Occipital lobe (tissue), 2 donors: ENCODE data around the gene OSBP2. TPM values are rescaled to one million over a fixed set of nuclear protein-coding genes. Genes with fewer than 3 reads are reported as not detected.
"Not testable (repeated sequence)": the region's sequence is repeated elsewhere in the genome, so short reads cannot be mapped to it uniquely, and the experiment has no call there.

ENCODE experiments used
- DNase-seq: peaks from one replicate; lab custom pipeline; 2025; lab: John Stamatoyannopoulos, UW
- total RNA-seq: library from RNA; depleted of rRNA; stranded (reverse); fragments of >200 nt; gene quantifications from one replicate; pipeline ENCODE4 v1.2.3, GENCODE V29; 2014

The OSBP2 gene
- total RNA-seq, 1 donor from 2014 or later = 27.0 TPM

- not testable (repeated sequence) for DNase-seq
These were observed 14.6 kb upstream of the OSBP2 start for GRCh38 chr22:30679895-30680690.

GRCh38 chr22:30680991-30681770 lies 13.5 kb upstream of the OSBP2 start:
- DNase-seq = no peak

DNA sequence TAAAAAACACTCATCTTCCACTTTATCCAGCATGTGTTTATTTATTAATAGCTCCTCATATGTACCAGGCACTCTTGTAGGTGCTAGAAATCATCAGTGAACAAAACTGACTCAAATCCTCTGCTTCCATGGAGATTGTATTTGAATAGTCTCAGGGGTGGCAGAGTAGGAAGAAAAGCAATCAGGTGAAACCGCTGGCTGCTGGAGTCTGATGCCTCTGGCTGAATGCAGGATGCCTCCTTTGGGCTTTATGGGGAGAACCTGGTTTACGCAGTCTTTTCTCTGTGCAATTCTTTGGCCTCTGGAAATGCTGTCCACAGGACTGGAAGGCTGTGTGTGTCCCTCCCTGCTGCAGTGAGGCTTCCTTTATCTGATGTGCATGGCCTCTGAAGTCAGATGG lies 12.8 kb upstream of the OSBP2 start:
- DNase-seq = no peak

- DNase-seq = no peak
These were observed 9.5 kb upstream of the OSBP2 start for GRCh38 chr22:30685178-30685577.

- DNase-seq = no peak
These were observed 7.3 kb upstream of the OSBP2 start for GRCh38 chr22:30687358-30687757.

GRCh38 chr22:30689622-30690021 lies 5.1 kb upstream of the OSBP2 start:
- no peak for DNase-seq

- no peak for DNase-seq
These were observed 3.5 kb upstream of the OSBP2 start for GRCh38 chr22:30691204-30691603.

GRCh38 chr22:30694171-30694639 lies 469 bp upstream of the OSBP2 start:
- DNase-seq = peak; percentile 34

GRCh38 chr22:30695351-30695851 lies 727 bp downstream of the OSBP2 start:
- DNase-seq = no peak

DNA sequence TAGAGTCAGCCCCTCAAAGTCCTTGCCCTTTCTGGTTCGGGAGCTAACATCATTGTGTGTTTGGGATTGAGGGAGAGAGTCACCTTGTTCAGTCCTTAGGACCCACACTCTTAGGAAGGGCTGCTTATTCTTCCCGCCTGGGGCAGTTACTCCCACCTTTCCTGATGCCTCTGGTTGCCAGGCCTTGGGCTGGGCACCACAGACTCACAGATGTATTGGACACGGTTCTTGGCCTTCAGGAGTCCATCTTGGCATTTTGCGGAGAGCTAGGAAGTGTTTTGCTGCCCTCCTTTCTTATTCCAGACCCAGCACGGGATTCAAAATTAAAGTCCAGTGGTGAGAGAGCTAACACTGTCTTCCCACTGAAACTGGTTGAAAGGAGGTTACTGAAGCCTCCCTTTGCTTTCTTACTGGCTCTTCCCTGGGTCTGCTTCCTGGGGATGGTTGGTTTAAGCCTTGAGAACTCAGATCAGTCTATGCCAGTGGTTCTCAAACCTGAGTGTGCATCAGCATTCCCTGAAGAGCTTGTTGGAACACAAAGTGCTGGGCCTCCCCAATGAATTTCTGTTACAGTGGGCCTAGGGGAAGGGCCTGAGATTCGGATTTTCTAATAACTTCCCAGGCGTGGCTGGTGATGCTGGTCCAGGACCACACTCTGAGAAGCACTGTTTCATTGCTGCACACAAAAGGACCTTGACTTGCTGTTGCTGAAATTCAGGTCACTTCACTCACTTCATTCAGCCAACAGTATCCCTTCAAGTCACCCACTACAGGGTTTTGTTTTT lies 1.4 kb downstream of the OSBP2 start:
- no peak for DNase-seq

DNA sequence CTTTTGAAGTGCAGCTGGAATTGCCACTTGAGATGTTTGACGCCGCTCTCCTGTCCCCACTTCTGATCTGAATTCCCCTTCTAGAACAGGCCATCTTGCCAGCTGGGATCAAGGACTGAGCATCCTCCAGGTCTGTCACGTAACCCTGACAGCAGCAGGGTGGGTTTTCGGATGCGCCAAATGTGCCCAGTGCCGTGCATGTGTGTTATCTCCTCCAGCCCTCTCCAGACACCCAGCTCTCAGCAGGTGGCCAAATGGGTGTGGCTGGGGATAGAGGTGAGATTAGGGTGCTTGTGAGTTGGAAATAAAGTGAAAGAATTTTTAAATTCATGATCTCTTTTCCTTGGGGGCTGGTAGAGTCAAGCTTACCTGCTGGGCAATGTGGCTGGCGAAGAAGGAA lies 3.3 kb downstream of the OSBP2 start:
- DNase-seq = no peak

DNA sequence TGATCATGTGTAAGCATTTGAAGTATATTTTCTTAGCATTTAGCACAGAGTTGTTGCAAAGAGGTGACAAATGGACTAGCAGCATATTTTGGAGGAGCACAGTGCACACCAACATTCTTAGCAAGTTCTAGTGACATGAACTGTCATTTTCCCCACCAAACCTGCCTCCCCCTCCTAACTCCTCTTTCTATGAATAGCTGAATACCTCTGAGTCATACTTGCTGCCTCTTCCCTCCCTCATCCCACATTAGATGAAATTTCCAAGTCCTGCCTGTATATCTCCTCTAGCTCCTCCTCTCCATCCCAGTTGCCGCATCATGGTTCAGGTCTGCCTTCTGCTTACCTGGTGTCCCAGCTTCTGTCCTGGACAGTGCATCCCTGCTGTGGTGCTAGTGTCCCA lies 7.2 kb downstream of the OSBP2 start:
- DNase-seq = peak; percentile 44

GRCh38 chr22:30702856-30703255 lies 8.2 kb downstream of the OSBP2 start:
- no peak for DNase-seq

DNA sequence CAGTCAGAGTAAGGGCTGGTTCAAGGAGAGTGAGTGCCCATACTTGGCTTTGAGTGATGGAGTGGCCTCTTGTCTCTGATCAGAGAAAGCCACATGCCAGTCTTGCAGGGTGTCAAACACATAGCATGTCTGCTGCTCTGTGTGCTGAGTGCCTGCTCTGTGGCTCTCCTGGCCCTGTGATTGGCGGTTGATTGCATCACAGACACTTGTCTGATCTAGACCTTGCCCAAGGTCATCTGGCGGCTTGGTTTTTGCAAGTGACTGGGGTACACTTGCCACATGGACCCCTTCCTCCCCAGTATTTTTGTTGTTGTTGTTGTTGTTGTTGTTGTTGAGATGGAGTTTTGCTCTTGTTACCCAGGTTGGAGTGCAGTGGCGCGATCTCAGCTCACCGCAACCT lies 10.3 kb downstream of the OSBP2 start:
- no peak for DNase-seq

DNA sequence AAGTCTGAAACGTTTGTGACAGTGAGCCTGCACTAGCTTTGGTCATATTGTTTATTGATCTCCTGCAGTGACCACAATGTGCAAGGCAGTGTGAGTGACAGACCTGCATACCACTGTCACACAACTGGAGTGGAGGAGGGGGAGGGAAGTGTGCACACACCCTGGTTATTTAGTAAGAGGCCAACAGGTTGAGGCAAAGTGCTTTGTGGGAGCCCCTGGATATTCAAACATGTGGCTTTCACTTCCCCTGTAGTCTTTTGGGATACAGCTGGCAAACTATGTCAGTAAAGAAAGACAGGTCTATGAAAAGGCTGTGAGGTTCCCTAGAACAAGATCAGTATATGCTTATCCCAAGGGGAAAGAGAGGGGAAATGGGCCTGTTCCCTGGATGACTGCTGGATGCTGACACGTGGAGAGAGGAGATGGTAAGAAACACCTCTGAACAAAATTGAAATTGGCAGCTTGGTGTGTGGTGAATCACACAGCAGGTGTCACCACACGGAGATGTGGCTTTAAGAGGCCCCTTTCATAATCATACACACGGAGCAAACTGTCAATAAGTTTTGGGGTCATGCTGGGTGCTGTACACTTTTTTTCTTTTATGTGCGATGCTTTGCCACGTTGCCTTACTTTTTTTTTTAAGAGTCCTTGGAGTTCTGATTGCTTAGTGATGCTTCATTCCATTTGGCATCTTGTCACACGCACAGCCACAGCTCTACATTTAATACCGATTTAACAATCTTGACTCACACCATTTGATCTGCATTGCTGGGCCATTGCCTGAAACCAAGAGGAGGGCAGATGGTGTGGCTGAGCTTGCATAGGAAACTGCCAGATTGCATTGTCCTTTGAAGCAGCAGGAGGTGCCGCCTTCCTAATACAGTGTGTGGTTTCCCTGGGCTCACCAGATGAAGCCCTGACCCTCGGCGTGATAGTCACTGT lies 11.3 kb downstream of the OSBP2 start:
- DNase-seq = peak; percentile 69

GRCh38 chr22:30709980-30710379 lies 15.3 kb downstream of the OSBP2 start:
- DNase-seq = not testable (repeated sequence)

GRCh38 chr22:30712094-30712493 lies 17.4 kb downstream of the OSBP2 start:
- DNase-seq = no peak

DNA sequence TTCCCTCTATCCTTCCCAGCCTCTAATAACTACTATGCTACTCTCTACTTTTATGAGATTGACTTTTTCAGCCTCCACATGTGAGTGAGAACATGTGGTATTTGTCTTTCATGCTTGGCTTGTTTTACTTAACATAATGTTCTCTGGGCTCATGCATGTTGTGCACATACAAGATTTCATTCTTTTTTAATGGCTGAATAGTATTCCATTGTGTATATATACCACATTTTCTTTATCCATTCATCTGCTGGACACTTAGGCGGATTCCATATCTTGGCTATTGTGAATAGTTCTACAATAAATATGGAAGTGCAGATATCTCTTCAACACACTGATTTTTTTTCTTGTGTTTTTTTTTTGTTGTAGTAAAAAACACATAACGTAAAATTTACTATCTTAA lies 19.4 kb downstream of the OSBP2 start:
- DNase-seq = no peak

DNA sequence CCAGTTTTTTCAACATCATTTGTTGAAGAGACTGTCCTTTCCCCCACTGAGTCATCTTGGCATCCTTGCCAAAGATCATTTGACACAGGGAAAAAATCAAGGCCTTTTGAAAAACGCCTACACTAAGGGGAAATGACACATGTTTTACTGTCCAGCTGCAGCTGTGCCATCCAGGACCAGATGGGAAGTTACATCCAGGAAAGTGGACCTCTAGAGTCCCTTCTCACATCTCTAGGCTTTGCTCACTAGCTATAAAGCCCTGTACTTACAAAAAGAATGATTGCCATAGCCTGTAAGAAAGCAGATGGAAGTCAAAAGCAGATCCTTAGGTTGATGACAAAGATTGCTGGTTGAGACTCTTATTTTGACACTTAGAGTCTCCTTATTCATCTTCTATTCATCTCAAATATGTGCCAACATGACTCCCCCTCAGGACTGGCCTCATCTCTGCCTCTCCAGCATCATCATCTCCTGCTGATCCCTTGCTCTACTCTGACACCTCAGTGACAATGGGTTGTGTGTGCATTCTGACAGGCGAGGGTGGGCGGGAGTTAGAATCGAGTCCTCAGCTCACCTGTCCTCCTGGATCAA lies 22.8 kb downstream of the OSBP2 start:
- DNase-seq = no peak

GRCh38 chr22:30717952-30718351 lies 23.3 kb downstream of the OSBP2 start:
- no peak for DNase-seq
